ENCODE data around the gene CEP72. TPM values are rescaled to one million over a fixed set of nuclear protein-coding genes. Genes with fewer than 3 reads are reported as not detected.

The CEP72 gene
- total RNA-seq, 1 donor from 2014 or later = 11.9 TPM

DNA sequence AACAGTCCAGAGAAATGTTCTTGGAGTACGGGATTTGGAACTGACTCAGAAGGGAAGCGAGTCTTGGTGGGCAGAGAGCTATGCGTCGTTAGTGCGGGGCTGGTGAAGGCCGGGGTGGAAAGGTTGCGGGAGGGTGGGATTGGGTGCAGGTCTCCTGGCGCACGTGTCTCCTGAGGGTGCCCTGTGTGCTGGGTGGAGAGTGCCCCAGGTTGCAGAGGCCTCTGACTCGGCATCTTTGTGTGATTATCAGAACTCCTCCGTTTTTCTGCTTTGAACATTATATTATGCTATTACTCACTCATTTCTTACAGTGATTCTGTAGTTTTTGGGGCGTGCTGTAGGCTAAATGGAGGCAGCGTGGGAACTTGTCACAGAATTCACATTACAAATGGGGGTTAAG, 11.4 kb downstream of the CEP72 start:
- H3K9me3 Mint-ChIP-seq (ENCODE audit: unreplicated experiment) = no peaks in the 10 kb centered on the region
- H3K27ac Mint-ChIP-seq (ENCODE audit: unreplicated experiment) = no peak overlapping the region
- no peak for DNase-seq (ENCODE audit: low spot score)
- H3K4me3 Mint-ChIP-seq (ENCODE audit: unreplicated experiment) = no peak overlapping the region
- no peaks in the 10 kb centered on the region for H3K27me3 Mint-ChIP-seq (ENCODE audit: unreplicated experiment)
- TF ChIP-seq, protein P1, sequence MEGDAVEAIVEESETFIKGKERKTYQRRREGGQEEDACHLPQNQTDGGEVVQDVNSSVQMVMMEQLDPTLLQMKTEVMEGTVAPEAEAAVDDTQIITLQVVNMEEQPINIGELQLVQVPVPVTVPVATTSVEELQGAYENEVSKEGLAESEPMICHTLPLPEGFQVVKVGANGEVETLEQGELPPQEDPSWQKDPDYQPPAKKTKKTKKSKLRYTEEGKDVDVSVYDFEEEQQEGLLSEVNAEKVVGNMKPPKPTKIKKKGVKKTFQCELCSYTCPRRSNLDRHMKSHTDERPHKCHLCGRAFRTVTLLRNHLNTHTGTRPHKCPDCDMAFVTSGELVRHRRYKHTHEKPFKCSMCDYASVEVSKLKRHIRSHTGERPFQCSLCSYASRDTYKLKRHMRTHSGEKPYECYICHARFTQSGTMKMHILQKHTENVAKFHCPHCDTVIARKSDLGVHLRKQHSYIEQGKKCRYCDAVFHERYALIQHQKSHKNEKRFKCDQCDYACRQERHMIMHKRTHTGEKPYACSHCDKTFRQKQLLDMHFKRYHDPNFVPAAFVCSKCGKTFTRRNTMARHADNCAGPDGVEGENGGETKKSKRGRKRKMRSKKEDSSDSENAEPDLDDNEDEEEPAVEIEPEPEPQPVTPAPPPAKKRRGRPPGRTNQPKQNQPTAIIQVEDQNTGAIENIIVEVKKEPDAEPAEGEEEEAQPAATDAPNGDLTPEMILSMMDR (IDR thresholded peaks at IDR 0.05; ENCODE audit: unreplicated experiment) = no peak
- H3K4me1 Mint-ChIP-seq (ENCODE audit: unreplicated experiment) = no peaks in the 10 kb centered on the region
- peaks cover 40% of the 10 kb centered on the region for H3K36me3 Mint-ChIP-seq (ENCODE audit: low read depth, unreplicated experiment)

DNA sequence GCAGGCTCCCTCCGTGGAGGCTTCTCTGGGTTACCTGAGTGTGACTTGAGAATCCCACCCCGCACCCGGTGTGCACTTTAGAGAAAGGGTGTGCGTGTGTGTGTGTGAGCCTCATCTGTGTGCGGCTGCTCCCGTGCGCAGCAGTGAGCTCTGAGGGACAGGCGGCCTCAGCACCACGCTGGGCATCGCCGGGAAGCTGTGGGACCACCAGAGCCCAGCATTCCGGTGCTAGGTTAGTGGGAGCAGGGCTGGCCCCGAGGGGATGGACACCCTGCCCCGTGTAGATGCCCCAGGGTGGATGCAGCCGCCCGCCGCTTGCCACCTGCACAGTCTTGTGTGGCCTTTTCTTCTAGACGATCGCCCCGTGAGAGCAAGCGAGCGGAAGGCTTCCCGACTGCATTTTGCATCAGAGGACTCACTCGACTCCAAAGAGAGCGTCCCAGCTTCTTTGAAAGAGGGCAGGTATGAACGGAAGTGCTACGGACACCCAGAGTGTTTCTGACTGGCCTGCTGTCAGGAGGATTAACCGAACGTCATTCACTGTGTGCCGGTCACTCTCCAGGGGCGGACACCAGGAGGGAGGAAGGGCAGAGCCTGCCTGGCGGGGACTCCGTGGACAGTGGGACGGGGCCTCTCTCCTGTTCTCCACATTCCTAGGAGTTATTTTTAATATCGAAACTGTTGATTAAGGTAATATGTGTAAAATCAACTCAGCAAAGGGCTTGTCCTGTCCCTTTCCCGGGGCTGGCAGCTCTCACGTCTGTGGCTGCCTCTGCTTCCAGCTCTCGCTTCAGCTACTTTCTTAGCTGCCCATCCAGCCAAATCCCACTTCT, 12.2 kb downstream of the CEP72 start:
- H3K27ac Mint-ChIP-seq (ENCODE audit: unreplicated experiment) = no peak overlapping the region
- no peaks in the 10 kb centered on the region for H3K27me3 Mint-ChIP-seq (ENCODE audit: unreplicated experiment)

GRCh38 chr5:624951-625230, 12.8 kb downstream of the CEP72 start:
- Mint-ChIP-seq H3K36me3 (ENCODE audit: low read depth, unreplicated experiment) (peaks cover 40% of the 10 kb centered on the region), H3K27me3 (ENCODE audit: unreplicated experiment) (no peaks in the 10 kb centered on the region), H3K4me3 (ENCODE audit: unreplicated experiment) (peak overlapping the region; percentile 19), H3K9me3 (ENCODE audit: unreplicated experiment) (no peaks in the 10 kb centered on the region), H3K27ac (ENCODE audit: unreplicated experiment) (no peak overlapping the region), H3K4me1 (ENCODE audit: unreplicated experiment) (no peaks in the 10 kb centered on the region)
- no peak for DNase-seq (ENCODE audit: low spot score)
- TF ChIP-seq, protein P1 (IDR thresholded peaks at IDR 0.05; ENCODE audit: unreplicated experiment) = no peak

More for the DNA sequence above, 12.2 kb downstream of the CEP72 start:
- DNase-seq (ENCODE audit: low spot score) = no peak
- TF ChIP-seq, protein P1 (IDR thresholded peaks at IDR 0.05; ENCODE audit: unreplicated experiment) = no peak
- no peaks in the 10 kb centered on the region for H3K9me3 Mint-ChIP-seq (ENCODE audit: unreplicated experiment)
- H3K36me3 Mint-ChIP-seq (ENCODE audit: low read depth, unreplicated experiment) = peaks cover 43% of the 10 kb centered on the region
- no peak overlapping the region for H3K4me3 Mint-ChIP-seq (ENCODE audit: unreplicated experiment)
- no peaks in the 10 kb centered on the region for H3K4me1 Mint-ChIP-seq (ENCODE audit: unreplicated experiment)

DNA sequence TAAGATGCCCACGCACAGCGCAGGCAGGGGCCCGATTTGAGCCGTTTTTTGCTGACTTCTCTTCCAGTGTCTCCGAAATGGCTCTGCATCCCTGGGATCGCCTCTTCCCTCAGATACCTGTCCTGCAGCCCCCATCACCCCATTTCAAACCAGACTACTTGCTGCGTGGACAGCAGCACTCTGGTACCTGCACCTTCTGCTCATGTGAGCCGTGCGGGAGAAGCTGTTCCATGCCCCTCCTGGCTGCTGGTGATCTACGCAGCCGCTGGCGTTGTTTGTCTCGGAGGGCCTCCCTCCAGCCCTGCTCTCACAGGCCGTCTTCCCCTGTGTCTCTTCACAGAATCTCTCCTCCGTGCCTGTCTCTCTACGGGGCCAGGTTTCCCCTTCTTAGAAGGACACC, 13.4 kb downstream of the CEP72 start:
- Mint-ChIP-seq H3K27me3 (ENCODE audit: unreplicated experiment) (no peaks in the 10 kb centered on the region), H3K4me1 (ENCODE audit: unreplicated experiment) (no peaks in the 10 kb centered on the region), H3K36me3 (ENCODE audit: low read depth, unreplicated experiment) (peaks cover 34% of the 10 kb centered on the region), H3K4me3 (ENCODE audit: unreplicated experiment) (no peak overlapping the region), H3K9me3 (ENCODE audit: unreplicated experiment) (no peaks in the 10 kb centered on the region), H3K27ac (ENCODE audit: unreplicated experiment) (no peak overlapping the region)
- no peak for DNase-seq (ENCODE audit: low spot score)
- TF ChIP-seq, protein P1 (IDR thresholded peaks at IDR 0.05; ENCODE audit: unreplicated experiment) = no peak

GRCh38 chr5:626850-627249, 14.7 kb downstream of the CEP72 start:
- Mint-ChIP-seq H3K9me3 (ENCODE audit: unreplicated experiment) (no peaks in the 10 kb centered on the region), H3K36me3 (ENCODE audit: low read depth, unreplicated experiment) (peaks cover 26% of the 10 kb centered on the region), H3K4me3 (ENCODE audit: unreplicated experiment) (no peak overlapping the region), H3K27me3 (ENCODE audit: unreplicated experiment) (no peaks in the 10 kb centered on the region), H3K27ac (ENCODE audit: unreplicated experiment) (no peak overlapping the region), H3K4me1 (ENCODE audit: unreplicated experiment) (no peaks in the 10 kb centered on the region)
- DNase-seq (ENCODE audit: low spot score) = no peak
- TF ChIP-seq, protein P1 (IDR thresholded peaks at IDR 0.05; ENCODE audit: unreplicated experiment) = no peak

All from endothelial cell (in vitro differentiated cells).